Endothelial cell of umbilical vein (primary cell): Measurements from ENCODE around the gene RHOG.

Source experiments
- CTCF ChIP-seq, 2 donors: IDR thresholded peaks; 1 replicate in 1 of 2; 2 replicates in 1 of 2; pipeline ENCODE4 v1.5.1; 2011; ENCODE audit warnings: low read length in 2 of 2, mild to moderate bottlenecking in 2 of 2, moderate library complexity in 2 of 2, control low read depth in 1 of 2, inconsistent platforms in 1 of 2, low read depth in 1 of 2; ENCODE audit not compliant: insufficient read depth in 1 of 2; ENCODE audit errors: extremely low read depth in 1 of 2
- FOS ChIP-seq: IDR thresholded peaks from 2 replicates; pipeline ENCODE4 v1.6.1; 2011; ENCODE audit warnings: mild to moderate bottlenecking, low read length, moderate library complexity, borderline replicate concordance; ENCODE audit not compliant: insufficient read depth
- JUN ChIP-seq: IDR thresholded peaks from 2 replicates; pipeline ENCODE4 v1.6.1; 2011; ENCODE audit warnings: borderline replicate concordance, low read depth; ENCODE audit not compliant: insufficient read length, insufficient read depth
- MAX ChIP-seq: IDR thresholded peaks from 2 replicates; pipeline ENCODE4 v1.6.1; 2011; ENCODE audit not compliant: insufficient read depth, insufficient read length
- MYC ChIP-seq: IDR thresholded peaks from one replicate; pipeline ENCODE4 v1.6.1; 2011; ENCODE audit warnings: mild to moderate bottlenecking, low read depth, low read length
- POLR2A ChIP-seq: IDR thresholded peaks from 2 replicates; pipeline ENCODE4 v1.6.1; 2012; ENCODE audit warnings: low read depth, mild to moderate bottlenecking, control low read depth, low read length

- TF ChIP-seq MYC (no peak), MAX (no peak), CTCF (IDR thresholded peaks at IDR 0.05; ENCODE audit: extremely low read depth in 1 of 2, insufficient read depth in 1 of 2, low read depth in 1 of 2, low read length in 2 of 2) (no peak), POLR2A (no peak), FOS (no peak), JUN (no peak)
Measured at GRCh38 chr11:3822312-3822711, 18.4 kb downstream of the RHOG start.
